ENCODE data around the gene PAOX.

- no peak for TF ChIP-seq CTCF (IDR thresholded peaks at IDR 0.05)
- no peak for TF ChIP-seq EZH2 (IDR thresholded peaks at IDR 0.05; ENCODE audit: borderline replicate concordance, insufficient read depth, low read depth, low read length, poor library complexity, severe bottlenecking)
These were observed 588 bp upstream of the PAOX start for GRCh38 chr10:133378251-133379096.
